AG04450 (cell line): ENCODE measurements around the gene SH3PXD2B. TPM values are rescaled to one million over a fixed set of nuclear protein-coding genes. Genes with fewer than 3 reads are reported as not detected.

Experiments
- CTCF ChIA-PET: fragments of 300-600, 350-600 bp; formaldehyde crosslinking; extraction: SDS; loops from one replicate; lab custom pipeline; 2022; ENCODE audit warnings: antibody characterized with exemption, inconsistent platforms; lab: Charles Lee
- POLR2A ChIA-PET: fragments of 350-600 bp; formaldehyde crosslinking; extraction: SDS; loops from one replicate; lab custom pipeline; 2021; ENCODE audit warnings: antibody characterized with exemption, inconsistent platforms; lab: Yijun Ruan, JAX
- DNase-seq: peaks from one replicate; pipeline ENCODE4 v3.0.0-alpha.2; 2011; ENCODE audit warnings: low read depth, low spot score
- H3K27ac ChIP-seq: one replicate; pipeline ENCODE4 v1.5.1; 2012; ENCODE audit warnings: low read depth, low read length, control low read depth
- H3K27me3 ChIP-seq: one replicate; pipeline ENCODE4 v1.6.0; 2012; ENCODE audit warnings: low read length; ENCODE audit not compliant: control insufficient read depth, insufficient read depth
- H3K4me3 ChIP-seq: 2 replicates; pipeline ENCODE4 v1.5.1; 2011; ENCODE audit warnings: mild to moderate bottlenecking, low read depth, low read length, control low read depth
- H3K9me3 ChIP-seq: 2 replicates; pipeline ENCODE4 v1.5.1; 2012; ENCODE audit warnings: low read length; ENCODE audit not compliant: control insufficient read depth, insufficient read depth
- CTCF ChIP-seq: IDR thresholded peaks from 2 replicates; pipeline ENCODE4 v1.5.1; 2011; ENCODE audit warnings: low read depth, low read length, control low read depth, inconsistent platforms
- polyA plus RNA-seq: library from polyadenylated mRNA; depleted of rRNA; stranded (reverse); fragments of >200 nt; gene quantifications from 2 replicates; pipeline ENCODE4 v1.2.3, GENCODE V29; 2011

Gene SH3PXD2B
- polyA plus RNA-seq, 1 experiment = 39.1 TPM

- no peak for TF ChIP-seq CTCF
- no peak for DNase-seq
- ChIA-PET POLR2A (no interaction called here), CTCF (no interaction called here)
- Histone ChIP-seq H3K27me3 (no peaks in the 10 kb centered on the region), H3K4me3 (no peak overlapping the region), H3K27ac (peak overlapping the region; percentile 40), H3K9me3 (no peaks in the 10 kb centered on the region; the same call in 1 of the 2 replicates)
Observed at GRCh38 chr5:172428224-172429166, 25.8 kb downstream of the SH3PXD2B start.

GRCh38 chr5:172427202-172427601 lies 27.1 kb downstream of the SH3PXD2B start:
- CTCF ChIA-PET = interaction anchor here (2.9 kb wide), 1 partner anchor 24 kb away, joined by 8 read pairs; no protein-coding TSS in a partner anchor
- POLR2A ChIA-PET = interaction anchor here (0.6 kb wide), 1 partner anchor 15 kb away, joined by 3 read pairs; no protein-coding TSS in a partner anchor
- H3K27me3 ChIP-seq = no peaks in the 10 kb centered on the region

GRCh38 chr5:172426086-172426485 lies 28.2 kb downstream of the SH3PXD2B start:
- H3K27me3 ChIP-seq = no peaks in the 10 kb centered on the region
- H3K4me3 ChIP-seq = no peak overlapping the region
- TF ChIP-seq CTCF = no peak
- no peaks in the 10 kb centered on the region; the same call in 1 of the 2 replicates for H3K9me3 ChIP-seq
- POLR2A ChIA-PET = interaction anchor here (1.3 kb wide), 1 partner anchor 11 kb away, joined by 3 read pairs; no protein-coding TSS in a partner anchor
- no peak overlapping the region for H3K27ac ChIP-seq
- CTCF ChIA-PET = interaction anchor here (1.0 to 2.9 kb wide), 5 partner anchors 24 to 533 kb away, joined by 3 to 8 read pairs (median 3); partner anchors contain the start of gene RPL26L1
- no peak for DNase-seq

More at GRCh38 chr5:172427202-172427601, 27.1 kb downstream of the SH3PXD2B start:
- no peak for DNase-seq
- Histone ChIP-seq H3K27ac (no peak overlapping the region), H3K4me3 (no peak overlapping the region), H3K9me3 (no peaks in the 10 kb centered on the region; the same call in 1 of the 2 replicates)
- TF ChIP-seq CTCF = no peak

- ChIA-PET CTCF (interaction anchor here (1.0 to 2.9 kb wide), 4 partner anchors 26 to 534 kb away, joined by 3 to 8 read pairs (median 4); partner anchors contain the start of gene RPL26L1), POLR2A (interaction anchor here (1.3 kb wide), 1 partner anchor 12 kb away, joined by 3 read pairs; no protein-coding TSS in a partner anchor)
- H3K4me3 ChIP-seq = no peak overlapping the region
- H3K27me3 ChIP-seq = no peaks in the 10 kb centered on the region
- DNase-seq = no peak
- H3K9me3 ChIP-seq = no peaks in the 10 kb centered on the region; the same call in 1 of the 2 replicates
- no peak for TF ChIP-seq CTCF
- no peak overlapping the region for H3K27ac ChIP-seq
Observed at GRCh38 chr5:172425402-172425801, 28.9 kb downstream of the SH3PXD2B start.
